ENCODE data around the gene NFKBIB.
"Not testable (repeated sequence)": the region's sequence is repeated elsewhere in the genome, so short reads cannot be mapped to it uniquely, and the experiment has no call there.

Gene NFKBIB

GRCh38 chr19:38877781-38878574, 21.8 kb upstream of the NFKBIB start, which contains the start of gene RINL:
TSS of gene RINL (minus strand) at chr19:38878275. CDS start at chr19:38876742, 1,533 bp downstream.
- peak; percentile 78 for DNase-seq

DNA sequence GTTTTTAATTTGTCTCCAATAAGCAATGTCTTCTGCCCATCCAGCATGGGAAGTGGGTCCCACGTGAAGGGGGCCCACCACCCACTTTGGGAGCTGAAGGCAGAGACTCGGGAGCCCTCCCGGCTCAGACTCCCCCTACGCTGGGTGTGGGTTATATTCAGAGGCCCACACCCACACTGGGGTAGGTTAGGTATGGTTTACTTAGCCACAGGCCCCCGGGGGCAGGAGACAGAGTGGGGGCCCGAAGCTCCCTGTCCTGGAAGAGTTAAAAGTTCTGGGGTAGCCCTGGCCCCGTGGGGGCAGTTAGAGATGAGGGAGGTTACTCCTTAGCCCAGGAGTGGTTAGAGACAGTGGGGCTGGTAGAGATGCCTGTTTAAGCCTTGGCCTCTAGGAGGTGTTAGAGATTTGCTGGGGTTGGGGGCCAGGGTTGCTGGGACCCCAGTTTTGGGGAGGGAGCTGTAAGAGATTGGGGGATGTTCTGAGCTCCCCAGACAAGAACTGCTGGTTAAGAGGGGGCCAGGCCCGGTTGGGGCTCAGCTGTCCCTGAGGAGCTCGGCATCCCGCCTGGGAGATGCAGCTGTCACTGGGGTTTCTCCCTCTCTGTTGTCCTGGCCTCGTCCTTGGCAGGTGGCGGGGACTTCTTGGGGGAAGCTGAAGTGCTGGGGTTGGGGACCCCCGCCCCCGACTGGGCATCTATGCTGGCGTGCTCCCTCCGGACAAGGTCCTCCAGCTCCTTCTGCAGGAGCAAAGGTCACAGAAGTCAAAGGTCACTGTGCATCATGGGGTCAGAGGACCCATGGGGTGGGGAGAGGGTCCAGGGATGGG, 21.0 kb upstream of the NFKBIB start:
- no peak for DNase-seq

DNA sequence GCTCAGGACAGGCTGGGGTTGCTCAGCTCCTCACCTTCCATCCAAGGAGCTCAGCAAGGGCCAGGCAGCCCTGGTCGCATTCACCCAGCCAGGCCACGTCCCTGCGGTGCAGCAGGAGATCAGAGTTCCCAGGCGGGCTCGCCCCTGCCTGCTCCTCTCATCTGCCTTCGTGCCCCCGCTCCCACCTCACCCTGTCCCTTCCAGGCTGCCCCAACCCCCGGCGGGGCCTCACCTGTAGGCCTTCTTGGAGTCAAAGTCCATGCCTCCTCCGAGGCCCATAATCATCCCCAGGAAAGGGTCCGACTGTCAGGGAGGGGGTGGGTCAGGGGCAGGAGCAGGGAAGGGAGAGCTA, 20.4 kb upstream of the NFKBIB start:
- DNase-seq, result no peak

DNA sequence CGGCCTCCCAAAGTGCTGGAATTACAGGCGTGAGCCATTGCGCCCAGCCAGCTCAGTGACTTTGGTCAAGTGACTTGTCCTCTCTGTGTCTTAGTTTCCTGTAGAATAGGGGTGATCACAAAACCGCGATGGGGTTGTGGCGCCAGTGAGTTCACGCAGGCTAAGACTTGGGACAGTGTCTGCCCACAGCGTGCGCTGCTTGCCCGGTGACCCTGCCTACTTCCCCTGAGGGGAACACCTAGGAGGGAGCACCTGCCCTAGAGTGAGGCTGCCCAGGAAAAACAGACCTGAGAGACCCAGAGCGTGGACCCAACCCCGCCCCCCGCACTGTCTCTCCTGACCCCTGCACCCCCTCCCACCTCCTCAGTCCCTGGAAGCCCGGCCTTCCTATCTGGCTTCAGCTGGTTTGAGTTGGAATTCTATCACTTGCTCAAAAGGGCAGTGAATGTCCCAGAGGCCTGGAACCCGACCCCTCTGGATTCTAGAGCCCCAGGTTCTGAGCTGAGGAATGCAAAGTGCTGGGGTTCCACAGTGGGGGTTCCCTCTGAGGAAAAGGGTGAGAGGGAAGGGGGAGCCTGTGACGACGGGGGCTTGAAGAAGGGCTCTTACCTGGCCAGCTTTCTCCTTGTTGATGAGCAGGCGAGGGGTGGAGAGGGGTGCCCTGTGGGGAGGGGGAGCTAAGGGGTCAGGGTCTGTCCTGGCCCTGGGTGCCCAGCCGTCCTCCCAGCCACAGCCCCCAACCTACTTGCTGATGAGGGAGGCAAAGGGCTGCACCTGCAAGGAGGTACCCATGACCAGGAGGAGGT, 19.5 kb upstream of the NFKBIB start:
- DNase-seq, result no peak

DNA sequence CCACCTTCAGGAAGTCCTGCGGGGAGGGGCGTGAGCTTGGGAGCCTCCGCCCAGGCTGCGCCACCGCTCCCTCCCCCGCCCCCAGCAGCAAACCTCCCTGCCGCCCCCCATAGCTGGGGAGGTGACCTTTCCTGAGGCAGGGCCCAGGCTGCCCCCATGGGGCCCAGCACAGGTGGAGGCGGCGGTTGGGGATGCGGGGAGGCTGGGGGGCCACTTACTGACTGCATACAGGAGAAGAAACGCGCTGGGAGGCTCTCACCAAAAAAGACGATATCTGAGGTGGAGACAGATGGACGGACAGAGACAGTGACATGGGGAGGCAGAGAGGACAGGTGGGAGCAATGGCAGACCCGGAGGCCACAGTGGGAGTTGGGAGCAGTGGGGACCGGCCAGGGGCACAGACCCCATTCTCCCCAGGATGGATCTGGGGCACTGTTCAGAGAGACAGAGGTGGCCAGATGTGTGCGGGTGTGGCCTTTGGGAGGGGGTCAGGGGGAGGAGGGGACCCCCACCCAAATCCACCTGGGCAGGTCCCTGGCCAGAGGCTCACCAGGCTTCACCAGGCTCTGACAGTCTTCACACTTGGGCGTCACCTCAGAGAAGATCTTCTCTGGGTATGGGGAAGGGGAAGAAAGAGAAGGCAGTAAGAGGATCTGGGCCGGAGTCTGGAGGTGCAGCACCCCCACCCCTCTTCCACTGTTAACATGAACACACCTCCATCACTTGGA, 18.7 kb upstream of the NFKBIB start:
- no peak for DNase-seq

GRCh38 chr19:38883286-38883685, 16.5 kb upstream of the NFKBIB start:
- no peak for DNase-seq

GRCh38 chr19:38884691-38885090, 15.1 kb upstream of the NFKBIB start:
- not testable (repeated sequence) for DNase-seq

GRCh38 chr19:38888876-38889275, 10.9 kb upstream of the NFKBIB start:
- DNase-seq, result no peak

GRCh38 chr19:38889803-38890202, 10.0 kb upstream of the NFKBIB start:
- no peak for DNase-seq

DNA sequence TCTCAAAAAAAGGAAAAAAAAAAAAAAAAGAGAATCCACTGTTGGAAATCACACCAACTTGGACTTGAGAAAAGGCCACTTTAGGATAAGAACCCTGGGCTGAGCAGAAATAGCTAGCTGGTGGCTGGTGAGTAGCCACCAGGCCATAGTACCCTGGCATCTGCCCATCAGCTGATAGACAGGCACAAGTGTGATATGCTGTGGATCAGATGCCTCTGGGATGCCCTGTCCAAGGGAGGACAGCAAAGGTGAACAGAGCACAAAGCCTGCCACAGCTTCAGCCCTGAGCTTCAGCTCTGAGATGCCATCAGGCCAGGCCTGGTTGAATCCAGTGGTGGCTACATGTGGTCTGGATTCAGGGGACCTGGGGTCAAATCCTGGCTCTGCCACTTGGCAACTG, 9.1 kb upstream of the NFKBIB start:
- DNase-seq, result no peak

- no peak for DNase-seq
These were observed 8.0 kb upstream of the NFKBIB start for GRCh38 chr19:38891771-38892170.

GRCh38 chr19:38892841-38893240, 6.9 kb upstream of the NFKBIB start:
- DNase-seq, result no peak

GRCh38 chr19:38893341-38893771, 6.4 kb upstream of the NFKBIB start:
- no peak for DNase-seq

GRCh38 chr19:38894968-38895367, 4.8 kb upstream of the NFKBIB start:
- DNase-seq, result no peak

- no peak for DNase-seq
These were observed 852 bp upstream of the NFKBIB start for GRCh38 chr19:38898788-38899446.

DNA sequence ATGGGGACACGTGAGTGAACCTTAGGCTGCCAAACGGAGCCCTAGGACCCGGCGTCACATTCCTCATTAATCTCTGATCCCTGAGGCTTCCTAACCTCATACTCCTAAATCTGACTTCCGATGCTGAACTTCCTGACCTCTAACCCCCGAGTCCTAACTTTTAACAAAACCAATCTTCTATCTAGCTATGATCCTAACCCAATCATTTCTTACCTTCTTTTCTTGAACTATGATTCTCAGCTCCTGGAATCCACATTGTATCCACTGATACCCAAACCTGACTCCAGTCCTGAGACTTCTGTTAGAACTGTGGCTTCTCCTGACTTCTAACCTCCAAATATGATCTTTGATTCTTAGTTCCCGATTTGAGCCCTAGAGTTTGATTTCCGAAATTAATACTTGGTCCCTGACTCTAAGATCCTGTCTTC, 447 bp downstream of the NFKBIB start:
- DNase-seq, result no peak

- no peak for DNase-seq
These were observed 998 bp downstream of the NFKBIB start for GRCh38 chr19:38900743-38901190.

GRCh38 chr19:38901683-38902082, 1.9 kb downstream of the NFKBIB start:
- DNase-seq, result no peak

- DNase-seq, result no peak
These were observed 5.1 kb downstream of the NFKBIB start for GRCh38 chr19:38904581-38905539.

DNA sequence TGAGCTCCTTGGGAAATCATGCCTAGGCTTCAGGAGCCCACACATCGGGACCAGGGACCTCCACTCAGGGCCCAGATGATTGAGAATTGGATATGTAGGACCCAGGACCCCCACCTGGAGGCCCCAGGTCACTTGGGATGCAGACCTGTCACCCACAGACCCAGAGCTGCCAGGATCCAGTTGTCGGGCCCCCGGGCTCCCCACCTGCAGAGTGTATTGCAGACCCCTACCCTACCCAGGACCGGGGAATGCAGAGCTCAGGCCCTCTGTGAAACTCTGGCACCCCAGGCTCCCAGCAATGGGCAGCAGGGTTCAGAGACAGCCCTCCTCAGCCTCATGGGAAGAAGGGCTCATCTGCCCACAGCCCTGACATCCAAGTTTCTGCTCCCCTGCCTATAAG, 5.9 kb downstream of the NFKBIB start:
- DNase-seq, result no peak

DNA sequence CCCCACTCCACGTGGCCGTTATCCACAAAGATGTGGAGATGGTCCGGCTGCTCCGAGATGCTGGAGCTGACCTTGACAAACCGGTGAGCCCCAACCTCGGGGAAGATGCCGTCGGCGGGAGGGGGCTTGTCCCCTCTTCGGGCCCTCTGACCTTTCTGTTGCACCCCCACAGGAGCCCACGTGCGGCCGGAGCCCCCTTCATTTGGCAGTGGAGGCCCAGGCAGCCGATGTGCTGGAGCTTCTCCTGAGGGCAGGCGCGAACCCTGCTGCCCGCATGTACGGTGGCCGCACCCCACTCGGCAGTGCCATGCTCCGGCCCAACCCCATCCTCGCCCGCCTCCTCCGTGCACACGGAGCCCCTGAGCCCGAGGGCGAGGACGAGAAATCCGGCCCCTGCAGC, 7.5 kb downstream of the NFKBIB start:
- no peak for DNase-seq

Measured in activated CD4-positive, alpha-beta T cell treated with anti-CD3 and anti-CD28 coated beads for 48 hours (primary cell).